MM.1S (cell line): ENCODE measurements around the gene C3orf20.

Experiments used
- DNase-seq: peaks from one replicate; pipeline ENCODE4 v3.0.0-alpha.2; 2015
- H2AFZ ChIP-seq: fragments of 300-600 bp; sonication (generic); 2 replicates; pipeline ENCODE4 v1.6.0; 2016; ENCODE audit warnings: antibody characterized with exemption, low read length
- H3F3A ChIP-seq: fragments of 300-600 bp; sonication (generic); 2 replicates; pipeline ENCODE4 v1.6.1; 2016; ENCODE audit warnings: mild to moderate bottlenecking, antibody characterized with exemption, low read length, moderate library complexity, mixed read lengths; ENCODE audit not compliant: insufficient read depth
- H3K27ac ChIP-seq: fragments of 300-600 bp; sonication (generic); 2 replicates; pipeline ENCODE4 v1.5.1; 2016; ENCODE audit warnings: mild to moderate bottlenecking, low read length
- H3K27me3 ChIP-seq: fragments of 300-600 bp; sonication (generic); replicated peaks from 2 replicates; pipeline ENCODE4 v1.6.0; 2016; ENCODE audit warnings: low read length; ENCODE audit not compliant: insufficient read depth
- H3K36me3 ChIP-seq: fragments of 300-600 bp; sonication (generic); replicated peaks from 2 replicates; pipeline ENCODE4 v1.6.1; 2016; ENCODE audit warnings: mild to moderate bottlenecking, low read length, mixed read lengths; ENCODE audit not compliant: insufficient read depth
- H3K4me1 ChIP-seq: fragments of 300-600 bp; sonication (generic); 2 replicates; pipeline ENCODE4 v1.6.1; 2016; ENCODE audit warnings: low read length, mixed read lengths
- H3K4me2 ChIP-seq: fragments of 300-600 bp; sonication (generic); 2 replicates; pipeline ENCODE4 v1.6.0; 2016; ENCODE audit warnings: low read depth, low read length
- H3K4me3 ChIP-seq: fragments of 300-600 bp; sonication (generic); 2 replicates; pipeline ENCODE4 v1.5.1; 2016; ENCODE audit warnings: low read length, mixed read lengths
- H3K79me2 ChIP-seq: fragments of 300-600 bp; sonication (generic); 2 replicates; pipeline ENCODE4 v1.6.1; 2016; ENCODE audit warnings: mixed run types, low read length, mixed read lengths
- H3K9ac ChIP-seq: fragments of 300-600 bp; sonication (generic); 2 replicates; pipeline ENCODE4 v1.6.1; 2016; ENCODE audit warnings: low read length, mixed read lengths
- H3K9me2 ChIP-seq: fragments of 300-600 bp; sonication (generic); replicated peaks from 2 replicates; pipeline ENCODE4 v1.6.1; 2016; ENCODE audit warnings: mild to moderate bottlenecking, low read length, mixed read lengths; ENCODE audit not compliant: insufficient read depth
- H3K9me3 ChIP-seq: fragments of 300-600 bp; sonication (generic); replicated peaks from 2 replicates; pipeline ENCODE4 v1.6.1; 2016; ENCODE audit warnings: mild to moderate bottlenecking, low read length, mixed read lengths; ENCODE audit not compliant: insufficient read depth
- H4K20me1 ChIP-seq: fragments of 300-600 bp; sonication (generic); 2 replicates; pipeline ENCODE4 v1.6.1; 2016; ENCODE audit warnings: mild to moderate bottlenecking, low read length, moderate library complexity, mixed read lengths; ENCODE audit not compliant: insufficient read depth
- CTCF ChIP-seq: fragments of 300-600 bp; sonication (generic); IDR thresholded peaks from 2 replicates; pipeline ENCODE4 v1.5.1; 2016; ENCODE audit warnings: antibody characterized with exemption, low read length, mixed read lengths
- EZH2 ChIP-seq: fragments of 300-600 bp; sonication (generic); optimal IDR thresholded peaks from 2 replicates; pipeline ENCODE3; 2017; ENCODE audit warnings: low read depth, mild to moderate bottlenecking, antibody characterized with exemption, low read length, mixed read lengths
- EZH2phosphoT487 ChIP-seq: fragments of 300-600 bp; sonication (generic); IDR thresholded peaks from 2 replicates; pipeline ENCODE4 v1.6.1; 2018; ENCODE audit warnings: antibody characterized with exemption, low read length

The C3orf20 gene

GRCh38 chr3:14760185-14760584 lies 85.2 kb downstream of the C3orf20 start:
- Histone ChIP-seq H3K27me3 (no peaks in the 10 kb centered on the region), H3K4me2 (no peak overlapping the region), H3K9ac (no peak overlapping the region), H3K4me1 (no peaks in the 10 kb centered on the region), H3K36me3 (no peaks in the 10 kb centered on the region), H3K79me2 (no peaks in the 10 kb centered on the region), H3F3A (no peaks in the 10 kb centered on the region), H3K4me3 (no peak overlapping the region), H2AFZ (no peak overlapping the region), H3K27ac (no peak overlapping the region), H3K9me2 (no peaks in the 10 kb centered on the region), H3K9me3 (no peaks in the 10 kb centered on the region), H4K20me1 (no peaks in the 10 kb centered on the region)
- no peak for TF ChIP-seq EZH2phosphoT487
- no peak for TF ChIP-seq EZH2
- no peak for TF ChIP-seq CTCF
- DNase-seq: no peak

GRCh38 chr3:14761121-14761672 lies 86.3 kb downstream of the C3orf20 start:
- Histone ChIP-seq H3K79me2 (no peaks in the 10 kb centered on the region), H3K9ac (no peak overlapping the region), H3K9me3 (no peaks in the 10 kb centered on the region), H3K27me3 (no peaks in the 10 kb centered on the region), H3F3A (no peaks in the 10 kb centered on the region), H4K20me1 (no peaks in the 10 kb centered on the region), H3K4me2 (no peak overlapping the region), H2AFZ (no peak overlapping the region), H3K36me3 (no peaks in the 10 kb centered on the region), H3K27ac (no peak overlapping the region), H3K4me1 (no peaks in the 10 kb centered on the region), H3K4me3 (no peak overlapping the region), H3K9me2 (no peaks in the 10 kb centered on the region)
- no peak for TF ChIP-seq EZH2
- no peak for TF ChIP-seq EZH2phosphoT487
- TF ChIP-seq CTCF: no peak
- no peak for DNase-seq

GRCh38 chr3:14761866-14762265 lies 86.9 kb downstream of the C3orf20 start:
- Histone ChIP-seq H3K4me3 (no peak overlapping the region), H3K79me2 (no peaks in the 10 kb centered on the region), H3K4me1 (no peaks in the 10 kb centered on the region), H3K27me3 (no peaks in the 10 kb centered on the region), H2AFZ (no peak overlapping the region), H3K4me2 (no peak overlapping the region), H3K9me3 (no peaks in the 10 kb centered on the region), H3K9me2 (no peaks in the 10 kb centered on the region), H4K20me1 (no peaks in the 10 kb centered on the region), H3K9ac (no peak overlapping the region), H3F3A (no peaks in the 10 kb centered on the region), H3K27ac (no peak overlapping the region), H3K36me3 (no peaks in the 10 kb centered on the region)
- no peak for TF ChIP-seq EZH2phosphoT487
- no peak for TF ChIP-seq EZH2
- no peak for TF ChIP-seq CTCF
- no peak for DNase-seq
